Measurements from ENCODE around the gene UTS2B.

DNA sequence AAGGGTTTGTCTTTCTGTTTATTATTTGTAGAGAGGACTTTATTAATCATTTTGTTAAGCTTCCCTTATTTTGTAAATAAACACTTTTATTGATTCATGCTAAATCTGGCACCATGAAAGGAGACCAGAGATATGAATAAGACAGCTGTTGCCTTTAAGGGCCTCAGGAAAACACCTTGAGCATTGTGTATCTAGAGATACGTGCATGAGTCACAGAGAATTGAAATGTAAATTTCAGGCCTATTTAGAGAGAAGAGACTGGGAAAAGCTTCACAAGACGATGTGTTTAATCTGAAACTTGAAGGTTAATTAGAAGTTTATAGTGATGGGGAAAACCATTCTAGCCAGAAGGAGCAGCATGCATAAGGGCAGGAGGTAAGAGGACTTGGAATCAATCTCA is 28.6 kb upstream of the UTS2B start:
- TF ChIP-seq TAF1 (IDR thresholded peaks at IDR 0.05; ENCODE audit: borderline replicate concordance, low read depth, low read length) (no peak), POLR2AphosphoS5 (IDR thresholded peaks at IDR 0.05; ENCODE audit: low read depth, low read length) (no peak), POLR2A (IDR thresholded peaks at IDR 0.05; ENCODE audit: low read depth, low read length) (no peak)
